Hepatic stellate cell (primary cell): ENCODE measurements around the gene HPS1.

Experiments used
- DNase-seq: peaks from one replicate; pipeline ENCODE4 v3.0.0; 2011; ENCODE audit warnings: low spot score

Gene HPS1

GRCh38 chr10:98432330-98432729, 14.4 kb downstream of the HPS1 start:
- DNase-seq = no peak

GRCh38 chr10:98431016-98431415, 15.7 kb downstream of the HPS1 start:
- no peak for DNase-seq

- DNase-seq = no peak
Observed at GRCh38 chr10:98430427-98430826, 16.3 kb downstream of the HPS1 start.

- DNase-seq = no peak
Observed at GRCh38 chr10:98429320-98430072, 17.2 kb downstream of the HPS1 start.

- DNase-seq = no peak
Observed at GRCh38 chr10:98427011-98427515, 19.7 kb downstream of the HPS1 start.

- peak; percentile 62 for DNase-seq
Observed at GRCh38 chr10:98425511-98426352, 21.0 kb downstream of the HPS1 start.

- no peak for DNase-seq
Observed at GRCh38 chr10:98424295-98425254, 22.2 kb downstream of the HPS1 start.

- no peak for DNase-seq
Observed at GRCh38 chr10:98423691-98424120, 23.0 kb downstream of the HPS1 start.

GRCh38 chr10:98422182-98422581, 24.6 kb downstream of the HPS1 start:
- DNase-seq = no peak

GRCh38 chr10:98420786-98421185, 25.9 kb downstream of the HPS1 start:
- DNase-seq = no peak

- DNase-seq = no peak
Observed at GRCh38 chr10:98419469-98420261, 27.1 kb downstream of the HPS1 start.

GRCh38 chr10:98418665-98419468, 27.9 kb downstream of the HPS1 start:
- no peak for DNase-seq

- no peak for DNase-seq
Observed at GRCh38 chr10:98417973-98418664, 28.6 kb downstream of the HPS1 start.

- DNase-seq = no peak
Observed at GRCh38 chr10:98417481-98417959, 29.2 kb downstream of the HPS1 start.

- DNase-seq = no peak
Observed at GRCh38 chr10:98416606-98417388, 29.9 kb downstream of the HPS1 start.

- no peak for DNase-seq
Observed at GRCh38 chr10:98415731-98416119, 31.0 kb downstream of the HPS1 start.

GRCh38 chr10:98414932-98415730, 31.6 kb downstream of the HPS1 start, which contains the start of gene PYROXD2:
Gene PYROXD2 (minus strand): TSS chr10:98415182. CDS start chr10:98415135, 47 bp downstream.
- DNase-seq = peak; percentile 99

GRCh38 chr10:98414578-98414931, 32.2 kb downstream of the HPS1 start:
- no peak for DNase-seq
